Activated T-cell treated with anti-CD3 and anti-CD28 coated beads, Interleukin-2, amount 50 U/mL, for 4 hours (primary cell): ENCODE data around the gene COBL. TPM values are rescaled to one million over a fixed set of nuclear protein-coding genes. Genes with fewer than 3 reads are reported as not detected.

Experiments used
- ATAC-seq, 2 donors: fragments of 200-7000 bp; cut with Tn5 transposase; one replicate each; pipeline ENCODE4 v1.10.0; 2021
- DNase-seq: peaks from one replicate; pipeline ENCODE4 v3.0.0-alpha.2; 2020
- H3K27me3 Mint-ChIP-seq: one replicate; pipeline ENCODE4 v1.8.0; 2021; ENCODE audit warnings: low read depth, mixed read lengths
- H3K36me3 Mint-ChIP-seq: one replicate; pipeline ENCODE4 v1.8.0; 2022; ENCODE audit warnings: mixed read lengths; ENCODE audit not compliant: insufficient read depth
- H3K4me1 Mint-ChIP-seq: one replicate; pipeline ENCODE4 v1.8.0; 2021; ENCODE audit warnings: low read depth, mixed read lengths
- H3K4me3 Mint-ChIP-seq: one replicate; pipeline ENCODE4 v1.8.0; 2021; ENCODE audit warnings: mild to moderate bottlenecking, moderate library complexity, mixed read lengths
- H3K9me3 Mint-ChIP-seq: one replicate; pipeline ENCODE4 v1.8.0; 2021; ENCODE audit warnings: mixed read lengths
- total RNA-seq, 3 donors: library from RNA; stranded (reverse); gene quantifications; one replicate each; pipeline ENCODE4 v1.2.1, GENCODE V29; 2021

Gene COBL
- total RNA-seq, 3 donors from 2014 or later, result 0.03 TPM; not detected in 2

DNA sequence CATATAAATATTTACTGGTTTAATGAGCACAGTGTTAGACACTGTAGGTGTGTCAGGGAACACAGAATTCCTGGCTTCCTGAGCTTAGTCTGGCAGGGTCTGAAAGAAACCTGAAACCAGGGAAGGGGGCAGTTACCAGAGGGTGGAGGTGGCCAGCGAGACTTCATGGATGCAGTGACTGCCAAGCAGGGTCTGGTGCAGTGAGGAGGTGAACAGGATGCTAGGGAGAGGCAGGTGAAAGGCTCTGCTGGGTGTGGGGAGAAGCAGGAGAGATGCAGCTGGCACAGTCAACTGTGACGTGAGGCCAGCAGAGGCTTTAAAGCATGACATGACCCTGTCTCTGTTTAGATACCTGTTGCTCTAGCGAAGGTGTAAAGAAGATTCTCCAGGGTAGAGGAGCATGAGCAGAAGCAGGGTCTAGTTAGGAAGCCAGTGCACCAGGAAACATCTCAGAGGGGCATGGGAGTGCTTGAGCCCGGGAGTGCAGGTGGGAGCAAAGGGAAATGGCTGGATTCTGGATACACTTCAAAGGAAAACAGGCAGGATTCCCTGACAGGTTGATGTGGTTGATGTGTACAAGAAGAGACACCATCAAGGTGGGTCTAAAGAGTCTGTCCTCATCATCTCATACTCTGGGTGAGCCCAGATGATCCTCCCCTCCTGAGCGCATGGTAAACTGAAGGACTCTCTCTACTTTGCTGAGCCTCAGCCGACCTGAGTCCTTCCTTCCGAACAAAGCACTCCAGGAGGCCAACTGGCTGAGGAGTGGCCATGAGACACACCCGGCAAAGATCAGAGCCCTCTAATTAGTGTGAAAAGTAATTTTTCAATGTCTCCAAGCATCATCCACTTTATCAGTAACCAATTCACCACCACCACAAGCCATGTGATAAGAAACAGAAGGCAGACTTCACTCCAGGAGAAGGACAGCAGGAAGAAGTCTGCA is 186.8 kb downstream of the COBL start:
- no peak overlapping the region for H3K4me3 Mint-ChIP-seq
- no peaks in the 10 kb centered on the region for H3K36me3 Mint-ChIP-seq
- no peaks in the 10 kb centered on the region for H3K4me1 Mint-ChIP-seq
- H3K9me3 Mint-ChIP-seq, result no peaks in the 10 kb centered on the region
- H3K27me3 Mint-ChIP-seq, result no peaks in the 10 kb centered on the region
- ATAC-seq (no peak), DNase-seq (no peak)

DNA sequence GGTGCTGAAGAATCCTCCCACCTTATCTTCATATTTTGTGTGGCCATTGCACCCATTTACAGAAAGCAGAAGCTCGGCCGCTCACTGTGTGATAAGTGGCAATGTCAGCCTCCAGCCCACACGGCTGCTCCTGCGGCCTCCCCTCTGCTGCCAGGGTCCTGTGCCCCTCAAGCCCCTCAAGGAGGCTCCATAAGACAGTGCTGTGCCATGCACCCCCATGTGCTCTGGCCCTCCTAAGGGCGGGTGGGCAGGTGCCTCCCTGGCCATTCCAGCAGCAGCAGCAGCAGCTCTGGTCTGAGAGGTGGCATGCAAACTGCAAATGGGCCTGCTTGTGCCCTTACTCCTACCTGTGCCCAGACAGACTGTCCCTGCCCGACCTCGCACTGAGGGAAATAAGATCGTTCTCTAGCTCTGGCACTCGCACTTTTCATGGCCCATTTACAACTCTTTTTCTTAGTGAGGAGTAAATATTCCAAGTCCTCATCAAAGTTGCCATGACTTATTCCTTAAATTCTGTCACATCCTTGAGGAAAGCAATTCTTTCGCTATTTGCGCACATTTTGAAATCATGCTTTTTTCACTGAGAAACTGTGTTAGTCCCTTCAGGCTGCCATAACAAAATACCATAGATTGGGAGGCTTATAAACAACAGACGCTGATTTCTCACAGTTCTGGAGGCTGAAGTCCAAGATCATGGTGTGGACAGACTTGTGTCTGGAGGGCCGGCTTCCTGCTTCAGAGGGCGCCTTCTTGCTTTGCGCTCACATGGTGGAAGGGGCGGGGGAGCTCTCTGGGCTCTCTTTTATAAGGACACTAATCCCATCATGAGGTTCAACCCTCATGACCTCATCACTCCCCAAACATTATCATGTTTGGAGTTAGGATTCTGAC is 187.8 kb downstream of the COBL start:
- H3K4me3 Mint-ChIP-seq, result no peak overlapping the region
- H3K27me3 Mint-ChIP-seq, result no peaks in the 10 kb centered on the region
- ATAC-seq (no peak), DNase-seq (no peak)
- H3K9me3 Mint-ChIP-seq, result no peaks in the 10 kb centered on the region
- no peaks in the 10 kb centered on the region for H3K4me1 Mint-ChIP-seq
- H3K36me3 Mint-ChIP-seq, result no peaks in the 10 kb centered on the region

DNA sequence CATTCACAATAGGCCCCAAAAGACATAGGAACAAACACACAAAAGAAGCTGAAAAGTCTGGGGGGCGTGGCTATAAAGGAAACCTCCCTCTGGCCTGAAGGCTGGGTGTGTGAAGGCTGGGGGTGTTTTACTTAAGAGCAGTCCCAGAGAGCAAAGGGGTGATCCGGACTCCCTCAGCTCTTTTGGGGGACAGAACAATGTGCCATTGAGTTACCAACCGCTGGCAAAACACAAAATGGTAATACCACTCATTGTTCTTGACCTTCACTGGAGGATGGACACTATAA is 189.0 kb downstream of the COBL start:
- Mint-ChIP-seq H3K4me1 (peaks cover 7% of the 10 kb centered on the region), H3K9me3 (no peaks in the 10 kb centered on the region), H3K27me3 (no peaks in the 10 kb centered on the region), H3K4me3 (no peak overlapping the region), H3K36me3 (no peaks in the 10 kb centered on the region)
- no peak for DNase-seq
- no peak for ATAC-seq

DNA sequence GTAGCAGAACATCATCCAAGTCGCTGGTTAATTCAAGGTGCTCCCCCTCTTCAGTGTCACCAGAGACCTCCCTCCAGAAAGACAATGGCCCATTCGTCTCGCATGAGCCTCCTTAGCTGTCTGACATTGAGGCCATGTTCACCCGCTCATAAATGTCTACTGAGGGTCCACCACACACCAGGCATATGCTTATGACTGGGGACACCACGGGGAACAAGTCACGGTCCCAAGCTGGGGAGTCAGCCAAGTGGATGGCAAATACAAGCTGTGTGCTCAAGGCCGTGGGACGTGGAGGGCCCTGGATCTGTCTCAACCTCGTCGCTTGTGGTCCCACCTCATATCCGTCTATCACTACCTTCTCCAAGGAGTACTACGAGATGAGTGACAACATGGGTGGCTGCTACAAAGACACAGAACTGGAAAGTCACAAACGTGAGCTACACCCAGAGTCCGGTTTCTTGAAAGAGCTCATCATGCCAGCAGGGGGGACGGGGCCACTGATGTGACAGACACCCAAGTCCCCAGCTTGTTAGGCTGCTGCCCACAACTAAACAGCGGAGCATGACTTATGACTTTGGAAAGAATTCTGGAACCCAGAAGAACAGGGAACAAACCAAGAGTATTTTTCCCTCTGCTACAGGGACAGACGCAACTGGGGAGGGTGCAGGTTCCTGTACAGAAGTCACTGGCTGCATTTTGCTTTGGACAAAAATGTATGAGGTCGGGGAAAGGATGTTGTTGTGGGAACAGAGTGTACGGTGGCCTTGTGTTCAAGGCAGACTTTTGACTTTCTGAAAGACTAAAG is 189.6 kb downstream of the COBL start:
- no peak for DNase-seq
- Mint-ChIP-seq H3K9me3 (no peaks in the 10 kb centered on the region), H3K36me3 (no peaks in the 10 kb centered on the region), H3K27me3 (no peaks in the 10 kb centered on the region), H3K4me1 (peaks cover 12% of the 10 kb centered on the region), H3K4me3 (no peak overlapping the region)
- no peak for ATAC-seq

DNA sequence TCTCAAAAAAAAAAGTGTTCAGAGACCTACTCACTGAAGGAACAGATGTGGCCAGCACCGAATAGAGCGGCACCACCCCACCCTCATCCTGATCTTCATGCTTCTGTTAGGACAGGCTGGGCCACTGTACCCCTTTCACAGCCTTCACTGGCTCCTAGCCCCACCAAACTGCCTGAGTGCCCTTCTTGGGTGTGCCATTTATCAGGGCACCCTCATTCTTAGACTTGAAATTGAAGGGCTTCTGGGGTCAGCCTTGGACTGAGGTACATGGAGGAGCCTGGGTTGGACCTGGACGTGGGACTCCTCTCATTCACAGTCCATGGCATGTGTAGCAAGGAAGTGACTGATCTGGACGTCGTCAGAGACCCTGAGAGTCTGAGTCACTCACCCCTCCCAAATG is 190.3 kb downstream of the COBL start:
- Mint-ChIP-seq H3K4me3 (no peak overlapping the region), H3K27me3 (no peaks in the 10 kb centered on the region), H3K36me3 (no peaks in the 10 kb centered on the region), H3K4me1 (peaks cover 18% of the 10 kb centered on the region), H3K9me3 (no peaks in the 10 kb centered on the region)
- ATAC-seq (no peak), DNase-seq (no peak)

DNA sequence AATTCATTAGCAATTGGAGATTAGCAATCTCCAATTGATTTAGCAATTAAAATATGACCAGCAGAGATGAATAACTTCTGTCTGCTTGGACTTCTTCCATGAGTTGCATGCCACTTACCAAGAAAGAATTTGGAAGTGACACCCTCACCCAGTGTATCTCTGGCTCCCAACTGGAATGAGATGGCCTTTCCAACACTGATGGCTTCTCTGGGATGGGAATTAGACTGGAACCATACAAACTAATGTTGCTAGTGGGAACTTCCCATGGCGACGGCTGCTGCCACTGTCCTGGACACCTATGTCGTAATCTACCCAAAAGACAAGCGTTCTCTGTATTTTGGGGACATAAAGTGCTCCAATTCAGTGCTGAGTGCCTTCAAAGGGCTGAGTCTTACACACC is 192.3 kb downstream of the COBL start:
- no peaks in the 10 kb centered on the region for H3K36me3 Mint-ChIP-seq
- no peaks in the 10 kb centered on the region for H3K9me3 Mint-ChIP-seq
- H3K4me3 Mint-ChIP-seq, result no peak overlapping the region
- no peaks in the 10 kb centered on the region for H3K27me3 Mint-ChIP-seq
- DNase-seq, result no peak
- peaks cover 27% of the 10 kb centered on the region for H3K4me1 Mint-ChIP-seq
- no peak for ATAC-seq

DNA sequence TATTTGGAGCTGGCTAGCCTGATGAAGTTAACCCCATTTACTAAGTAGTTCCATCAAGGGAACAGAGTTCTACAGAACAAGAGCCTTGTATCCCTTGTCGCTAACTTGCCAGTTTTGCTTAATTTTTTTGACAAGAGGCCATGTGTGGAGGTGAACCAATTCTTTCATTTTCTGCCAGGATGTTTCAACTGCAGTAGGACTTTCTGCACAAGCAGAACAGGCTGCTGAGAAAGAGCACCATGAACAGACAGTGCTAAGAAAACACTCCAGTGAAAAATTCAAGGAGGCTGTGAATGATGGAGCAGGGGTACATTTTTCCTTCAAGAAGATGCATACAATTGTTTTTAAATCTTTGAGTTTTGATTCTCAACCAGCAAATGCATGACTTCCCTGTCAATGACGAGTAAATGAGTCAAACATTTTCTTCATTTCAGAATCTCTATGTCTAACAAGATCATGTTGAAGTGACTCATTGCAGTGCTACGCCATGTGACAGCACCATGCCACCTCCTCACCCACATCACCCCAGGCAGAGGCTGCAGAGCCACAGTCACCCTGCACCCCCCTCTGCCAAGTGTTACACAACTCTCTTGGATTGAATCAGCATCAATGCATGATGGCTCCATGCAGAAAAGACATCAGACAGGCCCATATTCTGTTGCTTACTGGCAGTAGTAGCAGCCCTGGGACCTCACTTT is 193.1 kb downstream of the COBL start:
- peak; percentile 38 for DNase-seq
- Mint-ChIP-seq H3K4me3 (peak overlapping the region; percentile 5), H3K36me3 (no peaks in the 10 kb centered on the region)

DNA sequence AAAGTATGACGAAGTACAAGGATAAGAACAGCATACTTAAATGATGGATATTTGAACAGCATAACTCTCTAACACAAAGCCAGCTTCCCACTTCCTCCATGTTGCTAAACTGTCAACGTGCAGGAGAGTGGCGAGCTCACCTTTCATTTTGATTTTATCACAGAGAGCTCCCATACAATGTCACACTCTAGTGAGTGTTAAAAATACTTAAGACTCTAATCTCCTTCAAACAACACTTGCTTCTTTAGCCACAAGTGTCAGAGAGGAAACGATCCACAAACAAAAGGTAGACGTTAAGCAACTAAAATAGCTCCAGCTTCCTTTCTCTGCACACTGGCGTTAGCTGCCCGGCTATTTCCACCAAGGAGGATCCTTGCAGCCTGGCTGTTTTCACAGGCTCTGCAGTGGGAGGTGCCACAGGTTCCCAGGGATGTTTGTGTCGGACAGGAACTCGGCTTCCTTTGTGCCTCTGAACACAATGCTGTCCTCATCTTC is 194.6 kb downstream of the COBL start:
- H3K36me3 Mint-ChIP-seq, result no peaks in the 10 kb centered on the region
- no peak for DNase-seq
- peak in 1 of 2 donors; percentile 20 for ATAC-seq
- no peak overlapping the region for H3K4me3 Mint-ChIP-seq
- no peaks in the 10 kb centered on the region for H3K9me3 Mint-ChIP-seq
- no peaks in the 10 kb centered on the region for H3K27me3 Mint-ChIP-seq
- H3K4me1 Mint-ChIP-seq, result peaks cover 27% of the 10 kb centered on the region

More for the DNA sequence above, 193.1 kb downstream of the COBL start:
- no peaks in the 10 kb centered on the region for H3K27me3 Mint-ChIP-seq
- ATAC-seq, result peak; percentile 97 to 99
- no peaks in the 10 kb centered on the region for H3K9me3 Mint-ChIP-seq
- peaks cover 27% of the 10 kb centered on the region for H3K4me1 Mint-ChIP-seq

DNA sequence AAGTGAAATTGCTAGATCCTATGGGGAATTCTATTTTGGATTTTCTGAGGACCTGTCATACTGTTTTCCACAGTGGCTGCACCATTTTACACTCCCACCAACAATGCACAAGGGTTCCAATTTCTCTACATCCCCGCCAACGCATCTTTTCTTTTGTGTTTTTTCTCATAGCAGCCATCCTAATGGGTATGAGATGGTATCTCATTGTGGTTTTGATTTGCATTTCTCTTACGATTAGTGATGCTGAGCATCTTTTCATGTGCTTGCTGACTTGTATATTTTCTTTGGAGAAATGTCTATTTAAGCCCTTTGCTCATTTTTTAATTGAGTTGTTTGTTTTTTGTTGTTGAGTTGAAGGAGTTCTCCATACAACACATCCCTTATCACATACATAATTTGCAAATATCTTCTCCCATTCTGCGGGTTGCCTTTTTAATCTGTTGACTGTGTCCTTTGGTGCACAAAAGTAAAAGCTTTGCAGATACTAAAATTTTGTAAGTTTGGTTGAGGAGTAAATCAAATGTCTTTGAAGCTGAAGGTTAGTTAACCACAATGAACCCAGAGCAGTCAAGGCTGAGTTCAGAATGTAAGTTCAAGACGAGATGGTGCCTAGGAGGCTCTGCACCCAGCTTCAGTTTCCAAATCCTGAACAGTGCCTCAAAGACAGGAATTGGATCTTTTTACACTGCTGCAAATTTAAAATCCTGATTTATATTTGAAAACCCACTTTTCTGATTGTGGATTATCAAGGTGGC is 195.4 kb downstream of the COBL start:
- Mint-ChIP-seq H3K9me3 (peaks cover under 1% of the 10 kb centered on the region), H3K36me3 (no peaks in the 10 kb centered on the region), H3K27me3 (no peaks in the 10 kb centered on the region), H3K4me3 (no peak overlapping the region), H3K4me1 (peaks cover 27% of the 10 kb centered on the region)
- peak in 1 of 2 donors; percentile 16 for ATAC-seq
- no peak for DNase-seq

DNA sequence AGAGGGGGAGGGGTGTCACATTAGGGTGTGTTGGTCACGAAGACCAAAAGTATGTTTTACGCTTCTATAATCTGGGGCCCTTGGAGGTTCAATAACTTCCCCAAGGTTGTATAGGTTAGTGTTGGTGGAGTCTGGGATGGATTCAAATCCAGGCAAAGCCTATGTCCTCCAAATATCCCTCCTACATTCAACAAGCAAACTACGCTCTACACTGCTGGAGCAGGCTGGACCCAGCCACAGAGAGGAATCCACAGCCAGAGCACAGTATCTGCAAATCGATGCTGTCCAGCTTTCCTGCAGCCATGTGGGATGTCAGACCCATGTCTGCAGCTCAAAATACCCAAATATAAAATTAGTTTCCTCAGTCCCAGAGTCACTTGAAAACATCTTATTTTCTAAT is 198.0 kb downstream of the COBL start:
- Mint-ChIP-seq H3K9me3 (peaks cover 8% of the 10 kb centered on the region), H3K27me3 (no peaks in the 10 kb centered on the region), H3K4me1 (peaks cover 27% of the 10 kb centered on the region), H3K36me3 (no peaks in the 10 kb centered on the region), H3K4me3 (no peak overlapping the region)
- ATAC-seq (no peak), DNase-seq (no peak)

DNA sequence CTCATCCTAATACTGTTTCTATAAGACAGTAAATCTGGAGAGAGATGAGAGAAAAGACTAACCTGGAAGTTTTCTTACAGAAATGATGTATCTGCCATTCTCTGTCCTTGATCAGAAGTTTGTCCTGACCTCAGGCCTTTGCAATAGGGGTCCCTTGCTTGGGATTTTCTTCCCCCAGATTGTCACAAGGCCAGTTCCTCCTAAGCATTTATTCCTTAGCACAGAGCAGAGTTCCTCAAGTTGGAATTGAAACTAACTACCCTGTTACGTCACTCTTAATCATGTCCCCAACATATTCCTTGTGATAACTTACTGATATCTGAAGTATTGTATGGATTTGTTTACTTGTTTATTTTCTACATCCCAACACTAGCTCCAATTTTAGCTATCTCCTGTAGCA is 202.1 kb downstream of the COBL start:
- DNase-seq (no peak), ATAC-seq (no peak)
- Mint-ChIP-seq H3K4me3 (no peak overlapping the region), H3K9me3 (peaks cover 8% of the 10 kb centered on the region), H3K36me3 (no peaks in the 10 kb centered on the region), H3K27me3 (no peaks in the 10 kb centered on the region), H3K4me1 (no peaks in the 10 kb centered on the region)

DNA sequence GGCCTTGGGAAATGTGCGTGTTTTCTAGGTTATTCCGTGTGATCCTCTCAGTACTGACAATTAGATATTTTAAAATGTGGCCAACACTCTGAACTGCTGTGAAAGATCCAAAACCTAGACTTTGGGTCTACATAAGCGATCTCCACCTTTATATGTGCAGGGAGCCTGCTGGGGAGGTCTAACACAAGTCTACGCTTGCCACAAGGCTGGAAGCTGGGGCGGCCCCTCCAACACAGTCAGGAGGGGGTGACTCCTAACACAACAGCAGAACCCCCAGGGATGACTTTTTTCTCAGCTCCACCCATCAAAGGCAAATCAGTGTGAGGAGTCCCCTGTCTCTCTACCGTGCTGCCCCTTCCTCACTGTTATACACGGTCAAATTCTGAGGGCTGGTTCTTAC is 202.6 kb downstream of the COBL start:
- no peaks in the 10 kb centered on the region for H3K4me1 Mint-ChIP-seq
- H3K36me3 Mint-ChIP-seq, result no peaks in the 10 kb centered on the region
- no peak overlapping the region for H3K4me3 Mint-ChIP-seq
- no peaks in the 10 kb centered on the region for H3K27me3 Mint-ChIP-seq
- ATAC-seq (no peak), DNase-seq (no peak)
- peaks cover 8% of the 10 kb centered on the region for H3K9me3 Mint-ChIP-seq

DNA sequence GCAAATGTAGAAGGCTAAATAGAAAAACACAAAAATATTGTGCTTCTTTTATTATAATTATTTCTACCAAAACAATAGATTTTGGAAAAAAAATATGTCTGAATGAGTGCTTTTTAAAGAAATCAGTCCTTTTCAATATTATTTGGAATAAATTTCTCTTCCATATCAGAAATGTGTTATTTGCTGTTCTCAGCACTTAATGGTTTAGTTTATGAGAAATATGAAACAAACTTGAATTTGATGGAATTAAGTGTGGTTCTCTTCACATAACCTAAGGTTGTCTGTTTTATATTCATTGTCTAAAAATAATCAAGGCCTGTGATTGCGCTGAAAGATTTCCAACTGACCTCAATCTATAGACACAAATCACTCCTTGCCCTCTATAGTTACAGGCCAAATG is 203.0 kb downstream of the COBL start:
- H3K4me3 Mint-ChIP-seq, result no peak overlapping the region
- H3K36me3 Mint-ChIP-seq, result no peaks in the 10 kb centered on the region
- H3K4me1 Mint-ChIP-seq, result no peaks in the 10 kb centered on the region
- no peak for DNase-seq
- ATAC-seq, result no peak
- peaks cover 8% of the 10 kb centered on the region for H3K9me3 Mint-ChIP-seq
- no peaks in the 10 kb centered on the region for H3K27me3 Mint-ChIP-seq
